Gastrocnemius medialis (tissue), 4 donors: ENCODE data around the gene SEMG2. TPM values are rescaled to one million over a fixed set of nuclear protein-coding genes. Genes with fewer than 3 reads are reported as not detected.

Experiments used
- ATAC-seq, 2 donors: fragments of 150-250 bp; one replicate each; pipeline ENCODE4 v1.9.1; 2016
- DNase-seq, 2 donors: peaks; one replicate each; pipeline ENCODE4 v3.0.0-alpha.2; 2019
- H3K27ac ChIP-seq, 4 donors: fragments of 200-600 bp; sonication (generic); 1 replicate in 1 of 4; 2 replicates in 3 of 4; pipeline ENCODE4 v1.5.1; 2016 to 2018; ENCODE audit warnings: mild to moderate bottlenecking in 2 of 4, moderate library complexity in 1 of 4
- H3K27me3 ChIP-seq, 3 donors: fragments of 200-600 bp; sonication (generic) in 2 of 3; 1 replicate in 1 of 3; 2 replicates in 2 of 3; pipeline versions ENCODE4 v1.5.1 to v1.6.0; 2016 to 2019; ENCODE audit warnings: mild to moderate bottlenecking in 1 of 3, moderate library complexity in 1 of 3
- H3K36me3 ChIP-seq, 2 donors: fragments of 200-600 bp; sonication (generic) in 1 of 2; one replicate each; pipeline ENCODE4 v1.5.1; 2017 to 2018
- H3K4me1 ChIP-seq, 2 donors: fragments of 200-600 bp; sonication (generic) in 1 of 2; one replicate each; pipeline ENCODE4 v1.5.1; 2016 to 2017; ENCODE audit warnings: mild to moderate bottlenecking in 2 of 2
- H3K4me3 ChIP-seq, 4 donors: fragments of 200-600 bp; sonication (generic) in 3 of 4; 1 replicate in 1 of 4; 2 replicates in 3 of 4; pipeline ENCODE4 v1.5.1; 2016 to 2019; ENCODE audit warnings: mild to moderate bottlenecking in 2 of 4
- H3K9me3 ChIP-seq, 3 donors: fragments of 200-600 bp; sonication (generic) in 2 of 3; 1 replicate in 1 of 3; 2 replicates in 2 of 3; pipeline ENCODE4 v1.5.1; 2016 to 2019
- CTCF ChIP-seq, 5 experiments: fragments of 450-650 bp in 3 of 5; fragments of 200-600 bp in 2 of 5; sonication (generic) in 2 of 5; IDR thresholded peaks in 4 of 5; conservative IDR thresholded peaks in 1 of 5; 1 replicate in 4 of 5; 2 replicates in 1 of 5; pipeline ENCODE4 v1.5.1; 2016 to 2019; ENCODE audit warnings: antibody characterized with exemption in 5 of 5, mild to moderate bottlenecking in 3 of 5, moderate library complexity in 3 of 5
- POLR2A ChIP-seq, 2 donors: fragments of 450-650 bp; IDR thresholded peaks; one replicate each; pipeline ENCODE4 v1.6.1; 2017; ENCODE audit warnings: antibody characterized with exemption in 2 of 2, mild to moderate bottlenecking in 2 of 2, moderate library complexity in 2 of 2
- in situ Hi-C, 4 donors: fragments of 200-750 bp; cut with MboI; loops; one replicate each; pipeline versions ENCODE4 v1.15.0 to v1.8.0; 2017; ENCODE audit warnings: low sequenced_read_pairs in 4 of 4
- intact Hi-C: fragments of 100-400 bp; cut with DNase I; formaldehyde crosslinking; loops from one replicate; pipeline ENCODE4 v1.15.1; 2023; ENCODE audit warnings: low total_unique reads
- total RNA-seq, 4 donors: library from RNA; depleted of rRNA; stranded (reverse); fragments of >200 nt; gene quantifications; one replicate each; pipeline versions ENCODE4 v1.1.0 to v1.2.3, GENCODE V29; 2016

The SEMG2 gene
- total RNA-seq, 4 donors from 2014 or later: not detected

GRCh38 chr20:45230631-45231030 is 9.5 kb downstream of the SEMG2 start:
- DNase-seq (no peak), ATAC-seq (no peak)
- TF ChIP-seq CTCF (IDR thresholded peaks at IDR 0.05 in 4 of 5, conservative IDR thresholded peaks at IDR 0.05 in 1 of 5) (no peak), POLR2A (IDR thresholded peaks at IDR 0.05) (no peak)
- Histone ChIP-seq H3K9me3 (no peaks in the 10 kb centered on the region), H3K27me3 (peaks cover 0 to 5% (median 0%) of the 10 kb centered on the region in 3 donors), H3K4me1 (no peaks in the 10 kb centered on the region), H3K36me3 (no peaks in the 10 kb centered on the region), H3K4me3 (no peak overlapping the region), H3K27ac (no peak overlapping the region)
- intact Hi-C loops: no loop called here
- in situ Hi-C loops: no loop called here

GRCh38 chr20:45235995-45236394 is 14.8 kb downstream of the SEMG2 start:
- Histone ChIP-seq H3K4me1 (no peaks in the 10 kb centered on the region), H3K27me3 (no peaks in the 10 kb centered on the region), H3K27ac (no peak overlapping the region), H3K36me3 (no peaks in the 10 kb centered on the region), H3K9me3 (no peaks in the 10 kb centered on the region), H3K4me3 (no peak overlapping the region)
- intact Hi-C loops: loop anchor here (5.0 kb wide), 1 partner anchor 56 kb away; no protein-coding TSS in a partner anchor
- ATAC-seq: no peak
- TF ChIP-seq CTCF (IDR thresholded peaks at IDR 0.05 in 4 of 5, conservative IDR thresholded peaks at IDR 0.05 in 1 of 5) (peak in 3 of 5 experiments; percentile 7 to 42 (median 39)), POLR2A (IDR thresholded peaks at IDR 0.05) (no peak)
- in situ Hi-C loops: no loop called here
- DNase-seq: no peak

- no peaks in the 10 kb centered on the region for H3K9me3 ChIP-seq
- no peaks in the 10 kb centered on the region for H3K27me3 ChIP-seq
- no peak overlapping the region for H3K4me3 ChIP-seq
- in situ Hi-C loops (no loop called here), intact Hi-C loops (loop anchor here (5.0 kb wide), 1 partner anchor 54 kb away; no protein-coding TSS in a partner anchor)
- ATAC-seq (no peak), DNase-seq (no peak)
- no peaks in the 10 kb centered on the region for H3K4me1 ChIP-seq
- TF ChIP-seq CTCF (IDR thresholded peaks at IDR 0.05 in 4 of 5, conservative IDR thresholded peaks at IDR 0.05 in 1 of 5) (no peak), POLR2A (IDR thresholded peaks at IDR 0.05) (no peak)
- no peaks in the 10 kb centered on the region for H3K36me3 ChIP-seq
- no peak overlapping the region for H3K27ac ChIP-seq
Observed at GRCh38 chr20:45238139-45238538, 17.0 kb downstream of the SEMG2 start.

- peaks cover 0 to 4% (median 0%) of the 10 kb centered on the region in 3 donors for H3K27me3 ChIP-seq
- in situ Hi-C loops (no loop called here), intact Hi-C loops (no loop called here)
- H3K9me3 ChIP-seq: no peaks in the 10 kb centered on the region
- no peaks in the 10 kb centered on the region for H3K4me1 ChIP-seq
- TF ChIP-seq POLR2A (IDR thresholded peaks at IDR 0.05) (no peak), CTCF (IDR thresholded peaks at IDR 0.05 in 4 of 5, conservative IDR thresholded peaks at IDR 0.05 in 1 of 5) (no peak)
- H3K36me3 ChIP-seq: no peaks in the 10 kb centered on the region
- ATAC-seq (no peak), DNase-seq (no peak)
- no peak overlapping the region for H3K4me3 ChIP-seq
- H3K27ac ChIP-seq: no peak overlapping the region
Observed at GRCh38 chr20:45246109-45246508, 24.9 kb downstream of the SEMG2 start.

- Histone ChIP-seq H3K9me3 (no peaks in the 10 kb centered on the region), H3K27ac (no peak overlapping the region), H3K36me3 (no peaks in the 10 kb centered on the region), H3K4me1 (no peaks in the 10 kb centered on the region), H3K27me3 (peaks cover 0 to 4% (median 0%) of the 10 kb centered on the region in 3 donors), H3K4me3 (no peak overlapping the region)
- no peak for DNase-seq
- intact Hi-C loops (no loop called here), in situ Hi-C loops (no loop called here)
- no peak for ATAC-seq
- TF ChIP-seq CTCF (IDR thresholded peaks at IDR 0.05 in 4 of 5, conservative IDR thresholded peaks at IDR 0.05 in 1 of 5) (no peak), POLR2A (IDR thresholded peaks at IDR 0.05) (no peak)
Observed at GRCh38 chr20:45247865-45248264, 26.7 kb downstream of the SEMG2 start.
